GM18909 (cell line): ENCODE data around the gene INHBC.

Source experiments
- ATAC-seq: cut with Tn5 transposase; IDR thresholded peaks from one replicate; pipeline ENCODE4 v1.9.1; 2021; ENCODE audit warnings: mild to moderate bottlenecking; ENCODE audit not compliant: unreplicated experiment, poor library complexity

The INHBC gene

DNA sequence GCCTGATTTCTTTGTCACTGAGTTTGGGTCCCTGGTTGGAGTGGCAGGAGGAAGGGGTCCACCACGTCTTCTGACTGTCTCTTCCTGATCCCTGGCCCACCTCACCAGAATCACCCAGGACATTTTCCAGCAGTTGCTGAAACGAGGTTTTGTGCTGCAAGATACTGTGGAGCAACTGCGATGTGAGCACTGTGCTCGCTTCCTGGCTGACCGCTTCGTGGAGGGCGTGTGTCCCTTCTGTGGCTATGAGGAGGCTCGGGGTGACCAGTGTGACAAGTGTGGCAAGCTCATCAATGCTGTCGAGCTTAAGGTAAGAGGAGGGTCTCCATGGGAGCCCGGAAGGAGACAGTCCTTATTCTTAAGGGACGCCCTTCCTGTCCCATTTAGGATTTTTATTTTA is 65.6 kb downstream of the INHBC start:
- ATAC-seq, result no peak
